Nephron progenitor cell (in vitro differentiated cells): ENCODE measurements around the gene PAX2.
A peak's percentile ranks its signal among the peaks of the same experiment; 100 is the strongest.

Experiments used
- DNase-seq: peaks from one replicate; pipeline ENCODE4 v3.0.0; 2021
- H3K27ac Mint-ChIP-seq: 2 replicates; pipeline ENCODE4 v1.8.0; 2021; ENCODE audit warnings: mild to moderate bottlenecking, moderate library complexity, mixed read lengths
- H3K27me3 Mint-ChIP-seq: 2 replicates; pipeline ENCODE4 v1.8.0; 2021; ENCODE audit warnings: mild to moderate bottlenecking, low read depth, mixed read lengths; ENCODE audit not compliant: poor library complexity
- H3K36me3 Mint-ChIP-seq: 2 replicates; pipeline ENCODE4 v1.8.0; 2021; ENCODE audit warnings: low read depth, mixed read lengths
- H3K4me1 Mint-ChIP-seq: 2 replicates; pipeline ENCODE4 v1.8.0; 2021; ENCODE audit warnings: mixed read lengths
- H3K4me3 Mint-ChIP-seq: 2 replicates; pipeline ENCODE4 v1.8.0; 2021; ENCODE audit warnings: mild to moderate bottlenecking, moderate library complexity, mixed read lengths
- H3K9me3 Mint-ChIP-seq: 2 replicates; pipeline ENCODE4 v1.8.0; 2021; ENCODE audit warnings: mild to moderate bottlenecking, moderate library complexity, mixed read lengths
- CTCF ChIP-seq: fragments of 200-600 bp; sonication (generic); IDR thresholded peaks from 2 replicates; pipeline ENCODE4 v1.5.0; 2021; ENCODE audit warnings: antibody characterized with exemption

Gene PAX2

GRCh38 chr10:100775871-100776270 lies 30.5 kb downstream of the PAX2 start:
- H3K27ac Mint-ChIP-seq: no peak overlapping the region
- TF ChIP-seq CTCF: no peak
- H3K9me3 Mint-ChIP-seq: peaks cover 5% of the 10 kb centered on the region
- H3K4me1 Mint-ChIP-seq: peaks cover 40% of the 10 kb centered on the region
- peak overlapping the region; percentile 12 for H3K4me3 Mint-ChIP-seq
- no peak for DNase-seq
- H3K36me3 Mint-ChIP-seq: peaks cover 77% of the 10 kb centered on the region
- peaks cover 14% of the 10 kb centered on the region for H3K27me3 Mint-ChIP-seq

GRCh38 chr10:100776671-100777070 lies 31.3 kb downstream of the PAX2 start:
- Mint-ChIP-seq H3K9me3 (peaks cover 5% of the 10 kb centered on the region), H3K27me3 (peaks cover 11% of the 10 kb centered on the region)

GRCh38 chr10:100779329-100779728 lies 33.9 kb downstream of the PAX2 start:
- no peak for TF ChIP-seq CTCF
- Mint-ChIP-seq H3K4me3 (no peak overlapping the region), H3K36me3 (peaks cover 85% of the 10 kb centered on the region), H3K9me3 (peaks cover 5% of the 10 kb centered on the region), H3K4me1 (peaks cover 32% of the 10 kb centered on the region), H3K27ac (no peak overlapping the region), H3K27me3 (peaks cover 9% of the 10 kb centered on the region)
- DNase-seq: no peak

More at GRCh38 chr10:100776671-100777070, 31.3 kb downstream of the PAX2 start:
- Mint-ChIP-seq H3K36me3 (peaks cover 80% of the 10 kb centered on the region), H3K4me3 (no peak overlapping the region), H3K27ac (no peak overlapping the region), H3K4me1 (peaks cover 35% of the 10 kb centered on the region)
- TF ChIP-seq CTCF: no peak
- no peak for DNase-seq

GRCh38 chr10:100780324-100780723 lies 34.9 kb downstream of the PAX2 start:
- no peak overlapping the region for H3K4me3 Mint-ChIP-seq
- H3K36me3 Mint-ChIP-seq: peaks cover 85% of the 10 kb centered on the region
- H3K9me3 Mint-ChIP-seq: peaks cover 5% of the 10 kb centered on the region
- no peak for TF ChIP-seq CTCF
- no peak for DNase-seq
- H3K27ac Mint-ChIP-seq: no peak overlapping the region
- peaks cover 31% of the 10 kb centered on the region for H3K4me1 Mint-ChIP-seq
- H3K27me3 Mint-ChIP-seq: peaks cover 9% of the 10 kb centered on the region

GRCh38 chr10:100781145-100781665 lies 35.8 kb downstream of the PAX2 start:
- Mint-ChIP-seq H3K36me3 (peaks cover 86% of the 10 kb centered on the region), H3K9me3 (peaks cover 5% of the 10 kb centered on the region), H3K27ac (peak overlapping the region; percentile 73), H3K4me1 (peaks cover 31% of the 10 kb centered on the region), H3K27me3 (peaks cover 13% of the 10 kb centered on the region), H3K4me3 (no peak overlapping the region)
- no peak for DNase-seq
- no peak for TF ChIP-seq CTCF
